Motor neuron (in vitro differentiated cells): ENCODE results near the gene SLC16A1. TPM values are rescaled to one million over a fixed set of nuclear protein-coding genes. Genes with fewer than 3 reads are reported as not detected.
"Not testable (repeated sequence)": the region's sequence is repeated elsewhere in the genome, so short reads cannot be mapped to it uniquely, and the experiment has no call there.

Experiments
- ATAC-seq, 8 experiments: fragments of 200-7000 bp; cut with Tn5 transposase; replicated peaks in 6 of 8; 2 replicates each; pipeline ENCODE4 v1.8.0; 2021; ENCODE audit warnings: mild to moderate bottlenecking in 8 of 8, moderate library complexity in 8 of 8
- H3K27ac ChIP-seq, 2 donors: fragments of 250-450 bp; sonication (Bioruptor Pico); 2 replicates each; pipeline ENCODE4 v1.9.0; 2021; ENCODE audit warnings: antibody characterized with exemption in 2 of 2, mild to moderate bottlenecking in 2 of 2, moderate library complexity in 1 of 2
- H3K4me1 ChIP-seq, 2 donors: fragments of 250-450 bp; sonication (Bioruptor Pico); replicated peaks in 1 of 2; 2 replicates each; pipeline ENCODE4 v1.6.1; 2021; ENCODE audit warnings: antibody characterized with exemption in 2 of 2, mild to moderate bottlenecking in 2 of 2, moderate library complexity in 1 of 2
- H3K4me3 ChIP-seq, 5 donors: fragments of 250-450 bp; sonication (Bioruptor Pico); 2 replicates each; pipeline ENCODE4 v1.9.0; 2021; ENCODE audit warnings: antibody characterized with exemption in 5 of 5, mild to moderate bottlenecking in 5 of 5, moderate library complexity in 4 of 5
- WGBS, 10 experiments: fragments of 450-650 bp; shearing (Covaris generic); methylation state at CpG; one replicate each; pipeline ENCODE4 v1.0.0; 2022; 5-methylcytosine and 5-hydroxymethylcytosine counted together
- in situ Hi-C, 9 experiments: fragments of 400-800 bp; cut with MboI; loops; one replicate each; pipeline ENCODE4 v1.15.0; 2021; ENCODE audit warnings: low sequenced_read_pairs in 9 of 9, low pct_unique_long_range_greater_than_20kb in 2 of 9; ENCODE audit not compliant: unreplicated experiment in 9 of 9
- total RNA-seq, 8 experiments: library from RNA; unstranded; fragments of 300-600 nt; gene quantifications; 2 replicates each; pipeline versions ENCODE4 v1.2.3 to v1.2.4, GENCODE V29; 2022

SLC16A1 gene
- total RNA-seq, 8 experiments from 2014 or later = 48.0 to 143 (median 77.6) TPM

DNA sequence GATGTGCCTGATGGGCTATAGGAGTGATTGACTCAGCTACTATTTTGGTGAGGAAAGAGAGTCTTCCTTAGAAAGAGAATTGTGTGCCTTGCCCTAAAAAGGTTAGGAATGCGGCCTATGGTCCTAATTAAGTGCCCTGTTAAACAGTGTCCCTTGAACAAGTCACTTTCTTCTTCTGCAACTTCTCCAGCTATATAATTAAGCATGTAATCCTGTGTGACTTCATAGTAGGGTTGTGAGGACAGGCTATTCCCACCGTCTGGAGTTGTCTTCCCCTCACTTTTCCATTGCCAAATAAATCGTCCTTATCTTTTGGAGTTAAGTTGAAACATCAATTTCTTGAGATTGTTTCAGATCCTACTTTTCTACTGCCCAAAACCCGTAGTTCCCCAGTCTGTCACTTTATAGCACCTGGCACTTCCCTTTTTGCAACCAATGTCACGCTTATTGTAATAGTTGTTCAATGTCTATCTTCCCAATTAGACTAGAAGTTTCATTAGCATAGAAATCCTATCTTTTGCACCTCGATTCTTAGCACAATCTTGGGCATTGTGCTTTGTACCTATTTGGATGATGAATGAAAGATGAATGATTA, 27.6 kb upstream of the SLC16A1 start:
- 76 to 100% (median 93%) methylated on average over 1 to 6 of the region's 6 CpGs; no CpG with 5 or more reads in 1 of the 10 experiments for WGBS, 10 experiments
- Histone ChIP-seq H3K4me1 (no peaks in the 10 kb centered on the region), H3K27ac (no peak overlapping the region), H3K4me3 (no peak overlapping the region)
- no peak for ATAC-seq
- in situ Hi-C loops = no loop called here

DNA sequence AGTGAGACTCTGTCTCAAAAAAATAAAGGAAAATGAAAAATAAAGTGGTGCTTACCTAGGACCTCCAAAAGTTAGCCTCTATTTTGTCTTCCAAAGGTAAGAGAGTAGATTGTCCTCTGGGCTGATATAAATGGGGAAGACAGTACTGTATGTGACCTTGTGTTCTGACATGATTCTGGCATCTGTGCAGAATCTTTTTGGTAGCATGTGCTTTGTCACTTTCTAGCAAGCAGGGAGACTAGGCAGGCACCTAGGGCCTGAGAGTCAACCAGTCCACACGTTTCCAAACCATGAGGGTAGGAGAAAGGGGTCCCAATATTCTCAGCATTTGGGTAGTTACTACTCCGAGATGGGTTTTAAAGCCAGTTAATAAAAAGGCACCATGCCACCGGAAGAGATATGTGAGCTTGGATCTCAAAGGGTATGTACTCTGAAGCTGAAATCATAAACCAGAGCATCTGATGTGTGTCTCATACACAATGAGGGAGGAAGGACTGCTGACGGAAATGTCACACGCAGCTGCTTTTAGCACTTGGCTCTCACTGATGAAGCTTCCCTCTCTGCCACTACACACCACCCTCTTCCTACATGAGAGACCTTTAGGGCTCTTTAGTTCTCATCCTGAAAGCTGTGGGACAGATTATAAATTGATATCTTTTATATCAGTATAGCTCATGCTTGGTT, 27.0 kb upstream of the SLC16A1 start:
- Histone ChIP-seq H3K4me3 (no peak overlapping the region), H3K27ac (no peak overlapping the region), H3K4me1 (no peaks in the 10 kb centered on the region)
- WGBS, 10 experiments = 60 to 100% (median 92%) methylated on average over 1 to 5 of the region's 5 CpGs; no CpG with 5 or more reads in 1 of the 10 experiments
- in situ Hi-C loops = no loop called here
- no peak for ATAC-seq

GRCh38 chr1:112982328-112982727, 26.3 kb upstream of the SLC16A1 start:
- H3K4me3 ChIP-seq = no peak overlapping the region
- no peak overlapping the region for H3K27ac ChIP-seq
- ATAC-seq = no peak
- in situ Hi-C loops = no loop called here
- H3K4me1 ChIP-seq = no peaks in the 10 kb centered on the region
- 78 to 100% (median 100%) methylated on average over 1 to 2 of the region's 2 CpGs for WGBS, 10 experiments

DNA sequence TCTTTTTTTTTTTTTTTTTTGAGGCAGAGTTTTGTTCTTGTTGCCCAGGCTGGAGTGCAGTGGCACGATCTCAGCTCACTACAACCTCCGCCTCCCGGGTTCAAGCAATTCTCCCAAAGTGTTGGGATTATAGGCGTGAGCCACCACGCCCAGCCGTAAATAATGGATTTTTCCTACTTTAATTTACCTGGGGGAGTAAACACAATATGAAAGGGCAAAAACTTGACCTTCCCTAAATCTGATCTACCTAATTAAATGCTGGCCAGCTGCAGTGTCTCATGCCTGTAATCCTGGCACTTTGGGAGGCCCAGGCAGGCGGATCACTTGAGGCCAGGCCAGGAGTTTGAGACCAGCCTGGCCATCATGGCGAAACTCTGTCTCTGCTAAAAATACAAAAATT, 25.8 kb upstream of the SLC16A1 start:
- in situ Hi-C loops, H3K4me3 ChIP-seq, ATAC-seq, H3K27ac ChIP-seq, H3K4me1 ChIP-seq: not testable (repeated sequence)
- 90 to 100% (median 96%) methylated on average over 1 to 8 of the region's 8 CpGs; no CpG with 5 or more reads in 2 of the 10 experiments for whole genome bisulfite sequencing, 10 experiments

DNA sequence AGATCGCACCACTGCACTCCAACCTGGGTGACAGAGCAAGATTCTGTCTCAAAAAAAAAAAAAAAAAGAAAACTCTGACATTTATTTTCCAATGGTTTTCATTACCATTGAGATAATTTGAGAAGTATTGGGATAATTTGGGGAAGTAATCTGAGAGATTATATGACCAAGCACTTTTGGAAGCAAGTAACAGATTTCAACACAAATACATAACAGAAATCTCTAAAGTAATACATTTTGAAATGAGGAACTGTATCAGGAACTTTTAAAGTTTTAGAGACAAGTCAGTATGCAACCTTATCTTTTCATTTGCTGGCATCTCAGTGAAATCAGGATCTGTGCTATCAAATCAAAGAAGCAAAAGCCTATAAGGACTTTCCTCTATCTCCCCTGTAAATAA, 25.4 kb upstream of the SLC16A1 start:
- no peaks in the 10 kb centered on the region for H3K4me1 ChIP-seq
- H3K27ac ChIP-seq = no peak overlapping the region
- no peak overlapping the region for H3K4me3 ChIP-seq
- ATAC-seq = no peak
- in situ Hi-C loops = no loop called here
- WGBS, 10 experiments = 78 to 100% (median 100%) methylated on average over 1 of the region's 1 CpG; no CpG with 5 or more reads in 4 of the 10 experiments

DNA sequence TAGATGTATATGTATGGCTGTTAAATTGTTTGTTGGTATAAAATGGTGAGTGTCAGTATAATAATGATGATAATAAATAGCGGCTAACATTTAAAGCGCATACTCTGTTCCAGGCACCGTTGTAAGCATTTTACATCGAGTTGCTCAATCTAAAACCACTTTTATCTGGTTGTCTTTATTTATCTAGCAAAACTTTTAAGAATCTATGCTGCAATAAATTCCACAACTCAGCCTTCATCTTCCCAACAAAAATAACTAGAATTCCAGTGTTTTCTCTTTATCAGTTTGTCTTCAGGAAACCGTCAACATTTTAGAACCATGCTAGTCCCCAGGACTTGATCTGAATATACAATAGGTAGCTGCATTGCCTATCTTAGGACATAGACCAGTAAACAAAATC, 19.3 kb upstream of the SLC16A1 start:
- ATAC-seq = no peak
- in situ Hi-C loops = no loop called here
- no peaks in the 10 kb centered on the region for H3K4me1 ChIP-seq
- H3K27ac ChIP-seq = no peak overlapping the region
- no peak overlapping the region for H3K4me3 ChIP-seq
- 86 to 100% (median 95%) methylated on average over 1 to 5 of the region's 5 CpGs; no CpG with 5 or more reads in 1 of the 10 experiments for WGBS, 10 experiments

GRCh38 chr1:112974646-112975045, 18.6 kb upstream of the SLC16A1 start:
- in situ Hi-C loops = no loop called here
- Histone ChIP-seq H3K4me3 (no peak overlapping the region), H3K4me1 (no peaks in the 10 kb centered on the region), H3K27ac (no peak overlapping the region)
- ATAC-seq = no peak
- WGBS, 10 experiments = 50 to 90% (median 66%) methylated on average over 1 of the region's 1 CpG

DNA sequence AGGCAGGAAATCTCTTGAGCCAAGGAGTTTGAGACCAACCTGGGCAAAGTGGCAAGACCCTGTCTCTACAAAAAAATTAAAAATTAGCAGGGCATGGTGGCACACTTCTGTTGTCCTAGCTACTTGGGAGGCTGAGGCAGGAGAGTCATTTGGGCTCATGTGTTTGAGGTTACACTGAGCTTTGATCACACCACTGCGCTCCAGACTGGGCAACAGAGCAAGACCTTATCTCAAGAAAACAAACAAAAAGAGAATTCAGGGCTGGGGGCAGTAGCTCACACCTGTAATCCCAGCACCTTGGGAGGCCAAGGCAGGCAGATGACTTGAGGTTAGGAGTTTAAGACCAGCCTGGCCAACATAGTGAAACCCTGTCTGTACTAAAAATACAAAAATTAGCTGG, 17.8 kb upstream of the SLC16A1 start:
- 80 to 100% (median 100%) methylated on average over 1 of the region's 1 CpG; no CpG with 5 or more reads in 2 of the 10 experiments for WGBS, 10 experiments
- in situ Hi-C loops = no loop called here

GRCh38 chr1:112971006-112971405, 15.0 kb upstream of the SLC16A1 start:
- ATAC-seq = no peak
- in situ Hi-C loops = no loop called here

More for the DNA sequence above, 17.8 kb upstream of the SLC16A1 start:
- Histone ChIP-seq H3K4me3 (no peak overlapping the region), H3K27ac (no peak overlapping the region), H3K4me1 (no peaks in the 10 kb centered on the region)
- no peak for ATAC-seq

DNA sequence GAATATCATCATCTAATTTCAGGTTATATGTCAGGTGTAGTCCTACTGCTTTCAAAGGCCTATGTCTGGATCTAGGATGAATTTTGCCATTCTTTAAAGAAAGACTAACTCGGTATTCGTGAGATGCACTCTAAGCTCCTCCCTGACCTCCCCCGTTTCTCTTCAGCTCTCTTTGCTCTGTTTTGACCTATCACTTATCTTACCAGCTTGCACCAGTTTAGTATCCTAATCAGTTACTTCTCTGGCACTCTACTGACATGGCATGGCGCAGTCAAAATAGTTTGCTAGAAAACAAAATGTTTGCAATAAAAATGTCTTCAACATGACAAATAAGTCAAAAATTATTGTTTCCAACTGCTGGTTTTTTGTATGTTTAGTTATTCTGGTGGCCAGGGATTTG, 8.4 kb upstream of the SLC16A1 start:
- WGBS, 10 experiments = 78 to 100% (median 95%) methylated on average over 1 to 4 of the region's 4 CpGs
- Histone ChIP-seq H3K27ac (no peak overlapping the region), H3K4me3 (no peak overlapping the region), H3K4me1 (peaks cover 0 to 2% of the 10 kb centered on the region in 2 donors)
- in situ Hi-C loops = no loop called here
- ATAC-seq = no peak

More at GRCh38 chr1:112971006-112971405, 15.0 kb upstream of the SLC16A1 start:
- Histone ChIP-seq H3K4me1 (no peaks in the 10 kb centered on the region), H3K4me3 (no peak overlapping the region), H3K27ac (no peak overlapping the region)
- 0 to 100% (median 91%) methylated on average over 1 of the region's 1 CpG; no CpG with 5 or more reads in 5 of the 10 experiments for WGBS, 10 experiments

- no peak overlapping the region for H3K4me3 ChIP-seq
- in situ Hi-C loops = no loop called here
- 94 to 100% (median 99%) methylated on average over 1 to 4 of the region's 4 CpGs for WGBS, 10 experiments
- peaks cover 9 to 15% of the 10 kb centered on the region in 2 donors for H3K4me1 ChIP-seq
- no peak for ATAC-seq
- H3K27ac ChIP-seq = no peak overlapping the region
These were observed 5.1 kb upstream of the SLC16A1 start for GRCh38 chr1:112961072-112961471.

DNA sequence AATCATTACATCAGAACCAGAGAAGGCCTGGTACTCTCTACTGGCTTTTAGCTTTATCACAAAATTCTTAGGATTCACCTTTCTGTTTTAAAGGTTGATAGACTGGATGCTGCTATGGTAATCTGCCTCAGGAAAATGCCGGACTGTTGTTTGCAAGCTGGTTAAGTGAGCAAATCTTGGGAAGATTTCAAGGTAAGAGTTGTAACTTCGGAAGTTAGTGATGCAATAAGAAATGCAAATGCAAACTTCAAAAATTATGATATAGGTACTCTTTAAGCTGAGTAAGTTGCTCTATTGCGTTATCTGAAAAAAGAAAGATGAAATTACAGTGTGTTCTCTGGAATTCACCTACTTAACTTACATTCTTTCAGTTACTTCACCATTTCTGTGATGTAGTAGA, 4.4 kb upstream of the SLC16A1 start:
- Histone ChIP-seq H3K4me1 (peaks cover 9 to 15% of the 10 kb centered on the region in 2 donors), H3K27ac (no peak overlapping the region), H3K4me3 (no peak overlapping the region)
- in situ Hi-C loops = no loop called here
- ATAC-seq = no peak
- 72 to 100% (median 90%) methylated on average over 1 to 3 of the region's 3 CpGs; no CpG with 5 or more reads in 2 of the 10 experiments for WGBS, 10 experiments

DNA sequence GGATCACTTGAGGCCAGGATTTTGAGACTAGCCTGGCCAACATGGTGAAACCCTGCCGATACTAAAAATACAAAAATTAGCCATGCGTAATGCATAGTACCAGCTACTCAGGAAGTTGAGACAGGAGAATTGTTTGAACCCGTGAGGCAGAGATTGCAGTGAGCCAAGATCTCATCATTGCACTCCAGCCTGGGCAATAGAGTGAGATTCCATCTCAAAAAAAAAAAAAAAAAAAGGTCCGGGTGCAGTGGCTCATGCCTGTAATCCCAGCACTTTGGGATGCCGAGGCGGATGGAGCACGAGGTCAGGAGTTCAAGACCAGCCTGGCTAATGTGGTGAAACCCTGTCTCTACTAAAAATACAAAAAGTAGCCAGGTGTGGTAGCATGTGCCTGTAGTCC, 2.2 kb upstream of the SLC16A1 start:
- 7 to 100% (median 70%) methylated on average over 1 to 7 of the region's 7 CpGs; no CpG with 5 or more reads in 1 of the 10 experiments for WGBS, 10 experiments
- in situ Hi-C loops, ATAC-seq: not testable (repeated sequence)
- H3K4me3 ChIP-seq = peak overlapping the region; percentile 57 to 75 (median 73)
- H3K27ac ChIP-seq = peak overlapping the region in 1 of 2 donors; percentile 77
- H3K4me1 ChIP-seq = peaks cover 22 to 26% of the 10 kb centered on the region in 2 donors
